Dedifferentiated amniotic fluid mesenchymal stem cell (primary cell): Measurements from ENCODE around the gene ST7L.

Source experiments
- DNase-seq: peaks from one replicate; pipeline ENCODE4 v3.0.0-alpha.2; 2016; ENCODE audit errors: extremely low spot score

The ST7L gene

GRCh38 chr1:112618114-112618720 lies 724 bp downstream of the ST7L start:
- no peak for DNase-seq

DNA sequence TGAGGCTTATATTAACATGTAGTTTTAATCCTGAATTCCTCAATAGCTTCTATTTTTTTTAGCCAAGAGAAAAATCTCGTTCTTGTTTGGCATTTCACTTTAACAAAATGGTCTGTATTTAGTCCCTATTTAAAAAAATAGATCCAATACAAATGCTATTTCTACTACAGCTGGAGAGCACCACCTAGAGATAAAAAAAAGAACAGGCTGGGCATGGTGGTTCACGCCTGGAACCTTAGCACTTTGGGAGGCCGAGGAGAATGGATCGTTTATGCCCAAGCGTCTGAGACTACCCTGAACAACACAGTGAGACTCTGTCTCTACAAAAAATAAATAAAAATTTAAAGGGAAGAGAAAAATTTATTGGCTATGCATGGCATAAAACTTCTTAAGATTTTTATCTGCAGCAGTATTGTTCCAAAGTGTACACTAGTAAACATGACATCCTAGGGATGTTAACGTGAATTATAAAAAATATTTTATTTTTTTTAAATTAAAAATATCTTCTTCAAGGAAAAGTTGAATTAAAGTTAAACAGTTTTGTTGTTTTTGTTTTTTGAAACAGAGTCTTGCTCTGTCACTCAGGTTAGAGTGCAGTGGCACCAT lies 4.4 kb downstream of the ST7L start:
- peak; percentile 63 for DNase-seq

GRCh38 chr1:112605633-112606327 lies 13.2 kb downstream of the ST7L start:
- DNase-seq = no peak

DNA sequence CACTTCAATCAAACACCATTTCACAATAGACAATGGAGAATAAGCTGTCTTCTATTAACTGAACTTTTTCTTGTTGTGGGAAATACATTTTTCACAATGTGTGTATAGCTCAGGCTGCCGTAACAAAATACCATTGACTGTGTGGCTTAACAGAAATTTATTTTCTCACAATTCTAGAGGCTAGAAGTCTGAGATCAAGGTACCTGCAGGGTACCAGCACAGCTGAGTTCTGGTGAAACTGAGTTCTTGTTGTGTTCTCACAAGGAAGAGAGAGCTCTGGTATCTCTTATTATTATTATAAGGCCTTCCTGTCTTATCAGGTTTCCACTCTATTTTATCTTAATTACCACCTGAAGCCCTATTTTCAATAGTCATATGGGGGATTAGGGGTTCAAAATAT lies 15.4 kb downstream of the ST7L start:
- DNase-seq = no peak

- DNase-seq = no peak
Observed at GRCh38 chr1:112603012-112603411, 15.9 kb downstream of the ST7L start.

DNA sequence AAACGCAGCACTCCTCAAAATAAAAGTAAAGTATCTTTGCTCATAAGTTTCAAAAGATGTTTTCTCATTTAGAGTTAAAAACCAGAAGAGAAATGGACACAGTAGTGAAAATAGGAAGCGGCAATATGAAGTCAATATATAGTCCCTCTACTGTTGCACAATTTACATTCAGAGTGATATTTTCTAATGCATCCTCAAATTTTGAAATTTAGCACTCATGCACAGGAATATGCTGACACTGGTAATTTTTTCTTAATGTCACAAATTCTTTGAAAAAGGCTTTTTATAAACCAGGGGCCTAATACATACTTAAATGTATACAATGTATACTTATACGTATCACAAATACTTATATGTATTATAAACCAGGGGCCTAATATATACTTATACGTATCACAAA lies 19.5 kb downstream of the ST7L start:
- DNase-seq = no peak

DNA sequence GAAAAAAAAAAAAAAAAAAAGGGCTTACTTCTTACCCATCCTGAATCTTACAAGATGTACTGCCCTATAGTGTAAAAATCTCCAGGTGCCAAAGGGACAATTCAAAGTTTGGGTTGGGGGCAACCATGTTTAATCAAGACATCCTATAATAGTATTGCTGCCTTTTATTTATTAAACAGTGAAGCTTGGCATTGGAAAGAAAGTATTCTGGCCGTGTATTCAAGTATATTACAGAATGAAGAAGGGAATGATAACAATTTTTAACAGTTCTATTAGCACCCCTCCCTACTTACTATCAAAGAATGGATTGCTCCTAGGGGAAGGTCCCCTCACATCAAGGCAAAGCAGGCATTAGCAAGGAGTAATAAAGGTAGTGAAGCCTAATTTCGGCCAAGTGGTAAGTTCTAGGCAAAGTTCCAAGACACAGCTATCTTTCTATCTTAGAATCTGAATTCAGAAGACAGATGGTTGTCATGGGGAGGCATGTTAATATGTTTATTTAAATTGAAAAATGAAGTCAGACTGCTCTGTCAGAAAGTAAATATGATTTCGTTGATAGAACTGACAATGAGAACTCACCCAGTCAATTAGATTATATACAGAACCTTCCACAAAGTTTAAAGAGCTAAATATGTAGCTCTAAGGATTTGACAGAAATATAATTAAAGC lies 24.6 kb downstream of the ST7L start:
- DNase-seq = no peak

- DNase-seq = no peak
Observed at GRCh38 chr1:112589766-112590165, 29.2 kb downstream of the ST7L start.

DNA sequence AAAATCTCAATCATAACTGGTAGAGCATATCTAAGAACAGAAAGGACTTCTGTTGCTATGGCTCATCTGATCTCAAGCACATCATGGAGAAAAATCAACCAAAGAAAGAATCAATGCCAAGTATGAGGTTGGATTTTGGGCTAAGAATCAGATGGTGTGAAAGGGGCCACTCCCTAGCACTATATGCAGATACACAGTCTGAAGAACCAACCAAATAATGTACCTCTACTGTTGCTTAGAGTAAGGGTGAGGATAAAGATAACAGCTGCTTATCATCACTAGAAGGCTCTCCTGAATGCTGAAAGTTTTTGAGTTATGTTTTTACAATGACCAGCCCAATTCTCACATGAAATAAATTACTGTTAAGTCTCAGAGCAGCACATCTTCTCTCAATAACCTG lies 35.6 kb downstream of the ST7L start:
- no peak for DNase-seq

DNA sequence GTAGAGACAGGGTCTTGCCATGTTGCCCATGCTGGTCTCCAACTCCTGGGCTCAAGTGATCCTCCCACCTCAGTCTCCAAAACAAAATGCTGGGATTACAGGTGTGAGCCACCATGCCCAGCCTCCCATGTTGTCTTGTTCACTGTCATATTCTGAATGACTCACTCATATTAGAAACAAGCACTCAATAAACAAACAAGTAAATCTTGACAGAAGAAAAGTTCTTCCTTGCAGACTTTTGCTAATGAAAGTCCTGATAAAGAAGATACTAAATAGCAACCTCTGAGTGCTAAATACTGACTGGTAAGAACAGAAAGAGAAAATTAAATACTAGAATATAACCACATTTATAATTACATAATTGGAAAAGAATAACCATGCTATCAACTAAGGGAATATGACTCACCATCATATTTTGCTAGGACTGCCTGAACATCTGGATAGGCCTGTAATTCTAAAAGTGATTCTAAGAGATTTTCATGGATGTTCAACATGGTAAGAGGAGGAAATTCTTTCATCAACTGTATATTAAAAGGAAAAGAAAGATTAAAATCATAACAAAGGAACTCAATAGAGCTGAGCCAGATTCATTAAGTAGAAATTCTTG lies 37.3 kb downstream of the ST7L start:
- DNase-seq = no peak

- DNase-seq = peak; percentile 73
Observed at GRCh38 chr1:112579801-112580510, 39.0 kb downstream of the ST7L start.

DNA sequence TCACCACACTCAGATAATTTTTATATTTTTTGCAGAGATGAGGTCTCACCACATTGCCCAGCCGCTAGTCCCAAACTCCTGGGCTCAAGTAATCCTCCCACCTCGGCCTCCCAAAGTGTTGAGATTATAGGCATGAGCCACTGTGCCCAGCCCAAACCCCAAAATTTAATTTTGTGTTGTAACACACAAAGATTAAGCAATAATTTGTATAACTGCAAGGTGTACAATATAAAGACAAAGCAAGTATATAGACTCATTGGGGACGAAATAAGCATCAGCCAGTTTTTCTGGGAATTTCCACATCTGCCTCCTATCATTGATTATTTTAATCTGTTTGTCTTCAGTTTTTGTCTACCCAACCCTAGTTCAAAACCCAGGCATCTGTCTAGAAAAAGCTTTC lies 42.7 kb downstream of the ST7L start:
- no peak for DNase-seq

- peak; percentile 97 for DNase-seq
Observed at GRCh38 chr1:112575154-112575804, 43.7 kb downstream of the ST7L start.

DNA sequence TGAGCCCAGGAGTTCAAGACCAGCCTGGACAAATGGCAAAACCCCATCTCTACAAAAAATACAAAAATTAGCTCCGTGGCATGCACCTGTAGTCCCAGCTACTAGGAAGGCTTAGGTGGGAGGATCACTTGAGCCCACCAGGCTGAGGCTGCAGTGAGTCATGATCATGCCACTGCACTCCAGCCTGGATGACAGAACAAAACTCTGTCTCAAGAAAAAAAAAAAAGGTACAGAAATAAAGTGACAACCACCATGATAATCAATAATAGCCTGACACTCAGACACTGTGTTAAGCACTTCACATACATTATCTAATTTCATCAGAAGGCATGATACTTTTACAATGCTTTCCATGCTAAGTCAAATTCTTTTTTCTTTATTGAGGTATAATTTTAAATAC lies 53.1 kb downstream of the ST7L start:
- no peak for DNase-seq

DNA sequence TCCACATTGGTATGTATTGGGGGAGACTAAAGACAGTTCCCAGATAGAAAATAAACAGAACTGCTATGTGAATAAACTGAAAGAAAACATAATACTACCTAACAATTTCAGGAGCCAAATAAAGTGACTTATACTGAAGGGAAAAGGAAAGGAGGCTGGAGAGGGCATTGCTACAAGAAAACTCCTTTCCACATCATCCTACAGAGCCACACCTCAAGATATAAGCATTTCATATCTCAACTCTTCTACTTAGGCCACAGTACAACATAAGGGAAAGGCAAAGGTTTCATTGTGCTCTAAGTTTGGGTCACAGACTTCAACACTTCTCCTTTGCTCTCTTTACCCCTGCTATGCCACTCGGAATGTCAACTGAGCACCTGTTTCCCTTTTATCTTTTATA lies 54.9 kb downstream of the ST7L start:
- DNase-seq = no peak

- DNase-seq = no peak
Observed at GRCh38 chr1:112563341-112563740, 55.6 kb downstream of the ST7L start.

GRCh38 chr1:112558634-112559033 lies 60.3 kb downstream of the ST7L start:
- no peak for DNase-seq

DNA sequence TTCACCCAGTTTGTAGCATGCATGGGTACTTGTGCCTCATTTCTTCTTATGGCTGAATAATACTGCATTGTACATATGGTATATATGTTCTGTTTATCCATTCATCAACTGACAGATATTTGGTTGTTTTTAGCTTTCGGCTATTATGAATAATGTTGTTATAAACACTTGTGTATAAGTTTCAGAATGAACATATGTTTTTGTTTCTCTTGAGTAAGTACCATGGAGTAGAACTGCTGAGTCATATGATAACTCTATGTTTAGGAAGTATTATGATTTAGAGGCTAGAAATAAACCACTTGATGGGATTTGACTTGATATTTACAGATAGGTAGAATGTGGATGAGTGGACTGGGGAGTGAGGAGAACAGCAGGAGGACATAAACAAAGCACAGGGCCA lies 61.6 kb downstream of the ST7L start:
- DNase-seq = peak; percentile 36

DNA sequence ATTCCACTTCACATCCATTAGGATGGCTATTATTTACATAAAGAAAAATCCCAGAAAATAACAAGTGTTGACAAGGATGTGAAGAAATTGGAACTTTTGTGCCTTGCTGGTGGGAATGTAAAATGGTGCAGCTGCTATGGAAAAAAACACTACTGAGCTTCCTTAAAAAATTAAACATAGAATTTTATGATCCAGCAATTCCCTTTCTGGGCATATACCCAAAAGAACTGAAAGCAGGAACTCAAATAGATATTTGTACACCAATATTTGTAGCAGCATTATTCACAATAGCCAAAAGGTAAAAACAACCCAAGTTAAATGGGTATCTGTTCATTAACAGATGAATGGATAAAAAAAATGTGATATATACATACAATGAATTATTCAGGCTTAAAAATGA lies 64.5 kb downstream of the ST7L start:
- DNase-seq = no peak

GRCh38 chr1:112549590-112549989 lies 69.4 kb downstream of the ST7L start:
- DNase-seq = no peak

DNA sequence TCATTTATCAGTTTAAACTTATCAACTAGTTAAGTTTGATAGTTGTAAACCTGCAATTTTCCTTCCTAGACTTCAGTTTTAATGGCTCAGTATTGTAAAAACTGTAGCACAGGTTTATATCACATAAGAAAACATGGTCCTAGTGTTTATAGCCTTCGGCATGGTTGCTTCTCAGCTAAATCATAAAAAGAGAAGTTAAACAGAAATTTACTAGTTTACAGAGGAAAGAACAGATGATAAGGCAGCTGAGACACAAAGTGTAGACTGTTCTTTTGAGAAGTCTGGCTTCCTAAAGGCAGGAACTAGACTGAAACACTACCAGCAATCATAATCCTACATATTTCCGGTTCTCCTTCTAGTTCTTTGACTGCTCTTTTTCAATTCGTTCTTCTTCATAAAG lies 70.4 kb downstream of the ST7L start:
- no peak for DNase-seq
